Measurements from ENCODE around the gene SHLD1.

Gene SHLD1

GRCh38 chr20:5821627-5822215 is 71.5 kb downstream of the SHLD1 start:
- no peak for TF ChIP-seq CTCF (IDR thresholded peaks at IDR 0.05; ENCODE audit: low read depth, low read length)
- DNase-seq (ENCODE audit: extremely low read depth, low read depth), result no peak

- no peak for DNase-seq (ENCODE audit: extremely low read depth, low read depth)
These were observed 72.4 kb downstream of the SHLD1 start for GRCh38 chr20:5822569-5822968.

GRCh38 chr20:5825130-5825719 is 75.0 kb downstream of the SHLD1 start:
- no peak for DNase-seq (ENCODE audit: extremely low read depth, low read depth)

More at GRCh38 chr20:5822569-5822968, 72.4 kb downstream of the SHLD1 start:
- no peak for TF ChIP-seq CTCF (IDR thresholded peaks at IDR 0.05; ENCODE audit: low read depth, low read length)

DNA sequence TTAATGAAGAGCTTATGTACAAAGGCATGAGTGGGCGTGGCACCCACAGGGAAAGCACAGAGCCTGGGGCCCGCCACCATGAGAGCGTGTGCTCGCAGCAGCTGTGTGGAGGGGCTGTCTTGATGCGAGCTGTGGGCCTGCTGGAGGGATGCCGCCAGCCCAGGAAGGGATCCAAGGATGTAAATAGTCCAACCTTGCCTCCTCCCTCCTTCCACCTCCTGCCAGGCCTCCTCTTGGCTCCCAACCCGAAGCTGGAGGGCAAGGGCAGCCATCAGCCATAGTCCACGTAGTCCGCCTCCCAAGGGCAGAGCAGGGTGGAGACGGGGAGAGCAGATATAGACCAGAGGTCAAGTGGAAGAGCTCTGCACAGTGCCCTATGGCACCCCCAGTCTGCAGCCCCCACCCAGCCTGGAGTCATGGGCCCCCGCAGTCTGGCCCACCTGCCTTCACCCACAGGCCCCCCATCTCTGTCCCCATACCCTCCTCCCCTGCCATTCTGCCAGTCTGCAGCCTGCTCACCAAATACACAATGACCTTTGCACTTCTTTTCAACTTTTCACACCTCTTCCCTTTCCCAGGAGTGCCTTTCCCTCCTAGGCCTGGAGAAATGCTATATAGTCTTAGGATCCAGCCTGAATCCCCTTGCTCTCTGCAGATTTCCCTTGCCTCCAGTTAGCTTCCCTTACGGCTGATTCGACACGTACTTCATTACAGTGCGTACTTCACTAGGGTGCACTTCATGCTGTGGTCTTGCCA is 77.1 kb downstream of the SHLD1 start:
- no peak for DNase-seq (ENCODE audit: extremely low read depth, low read depth)
- no peak for TF ChIP-seq CTCF (IDR thresholded peaks at IDR 0.05; ENCODE audit: low read depth, low read length)

More at GRCh38 chr20:5825130-5825719, 75.0 kb downstream of the SHLD1 start:
- TF ChIP-seq CTCF (IDR thresholded peaks at IDR 0.05; ENCODE audit: low read depth, low read length), result no peak

DNA sequence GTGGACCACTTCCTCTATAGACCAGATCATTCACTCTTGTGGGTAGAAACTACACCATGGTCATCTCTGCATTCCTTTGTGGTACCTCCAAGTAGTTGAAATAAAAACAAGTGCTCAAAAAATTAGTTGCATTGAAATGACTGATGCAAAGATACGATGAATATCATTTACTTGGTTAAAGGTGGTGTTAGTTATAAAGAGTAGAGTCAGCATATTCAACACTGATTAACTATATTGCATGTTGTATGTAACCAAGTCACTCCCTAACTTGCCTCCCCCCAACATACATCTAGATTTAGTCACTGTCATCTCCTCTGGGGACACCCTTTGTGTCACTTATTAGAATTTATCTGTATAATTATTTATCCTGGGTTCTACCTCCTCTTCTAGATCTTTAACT is 77.7 kb downstream of the SHLD1 start:
- TF ChIP-seq CTCF (IDR thresholded peaks at IDR 0.05; ENCODE audit: low read depth, low read length), result no peak
- DNase-seq (ENCODE audit: extremely low read depth, low read depth), result no peak

DNA sequence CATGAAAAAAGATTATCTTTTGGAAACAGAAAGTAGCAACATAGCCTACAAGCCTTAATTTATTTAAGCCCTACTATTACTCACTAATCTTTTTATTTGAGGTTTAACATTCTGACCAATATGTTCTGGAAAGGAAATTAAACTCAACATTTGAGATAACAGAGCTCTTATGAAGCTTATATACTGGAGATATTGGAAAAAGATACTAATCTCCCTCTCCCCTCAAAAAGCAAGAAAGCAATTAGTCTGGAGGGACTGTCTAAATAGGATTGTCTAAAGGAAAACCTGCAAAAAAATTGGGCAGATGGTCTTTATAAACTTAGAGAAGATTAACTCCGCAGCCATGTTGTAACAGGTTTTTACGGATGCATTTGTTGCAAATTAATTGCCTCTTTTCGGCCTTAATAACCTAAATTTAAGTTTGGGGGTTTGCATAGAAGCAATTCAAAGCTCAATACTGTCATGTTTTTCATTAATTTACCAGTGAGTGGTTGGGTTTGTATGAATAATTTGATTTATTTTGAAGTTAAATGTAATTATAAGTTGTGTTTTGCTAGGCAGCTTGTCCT is 79.1 kb downstream of the SHLD1 start:
- no peak for TF ChIP-seq CTCF (IDR thresholded peaks at IDR 0.05; ENCODE audit: low read depth, low read length)

More for the DNA sequence above, 79.1 kb downstream of the SHLD1 start:
- no peak for DNase-seq (ENCODE audit: extremely low read depth, low read depth)
